Measurements from ENCODE around the gene FBXO8. TPM values are rescaled to one million over a fixed set of nuclear protein-coding genes. Genes with fewer than 3 reads are reported as not detected.
A peak's percentile ranks its signal among the peaks of the same experiment; 100 is the strongest.
"Not testable (repeated sequence)": the region's sequence is repeated elsewhere in the genome, so short reads cannot be mapped to it uniquely, and the experiment has no call there.

FBXO8 gene
- total RNA-seq, 1 donor from 2014 or later, result 13.5 TPM

GRCh38 chr4:174262624-174263444, 20.6 kb downstream of the FBXO8 start:
- peaks cover 5% of the 10 kb centered on the region for H3K4me1 Mint-ChIP-seq
- peaks cover 2% of the 10 kb centered on the region for H3K36me3 Mint-ChIP-seq
- H3K27ac Mint-ChIP-seq, result peak overlapping the region; percentile 7
- no peak for TF ChIP-seq CTCF (IDR thresholded peaks at IDR 0.05; ENCODE audit: unreplicated experiment)
- H3K4me3 Mint-ChIP-seq, result no peak overlapping the region
- no peaks in the 10 kb centered on the region for H3K9me3 Mint-ChIP-seq
- DNase-seq (ENCODE audit: low spot score in 2 of 2, unreplicated experiment in 2 of 2), result no peak
- no peaks in the 10 kb centered on the region for H3K27me3 Mint-ChIP-seq (ENCODE audit: low read depth)

- not testable (repeated sequence) for DNase-seq (ENCODE audit: low spot score in 2 of 2, unreplicated experiment in 2 of 2); H3K36me3 Mint-ChIP-seq; H3K27ac Mint-ChIP-seq; H3K27me3 Mint-ChIP-seq (ENCODE audit: low read depth); H3K4me1 Mint-ChIP-seq; H3K4me3 Mint-ChIP-seq; H3K9me3 Mint-ChIP-seq
Measured at GRCh38 chr4:174261432-174261831, 22.0 kb downstream of the FBXO8 start.

- no peak overlapping the region for H3K4me3 Mint-ChIP-seq
- TF ChIP-seq CTCF (IDR thresholded peaks at IDR 0.05; ENCODE audit: unreplicated experiment), result no peak
- no peak overlapping the region for H3K27ac Mint-ChIP-seq
- no peak for DNase-seq (ENCODE audit: low spot score in 2 of 2, unreplicated experiment in 2 of 2)
- H3K27me3 Mint-ChIP-seq (ENCODE audit: low read depth), result no peaks in the 10 kb centered on the region
- H3K9me3 Mint-ChIP-seq, result no peaks in the 10 kb centered on the region
- H3K36me3 Mint-ChIP-seq, result peaks cover 4% of the 10 kb centered on the region
- H3K4me1 Mint-ChIP-seq, result peaks cover 8% of the 10 kb centered on the region
Measured at GRCh38 chr4:174260099-174260498, 23.4 kb downstream of the FBXO8 start.

- no peak for DNase-seq (ENCODE audit: low spot score in 2 of 2, unreplicated experiment in 2 of 2)
- no peak overlapping the region for H3K4me3 Mint-ChIP-seq
- no peak overlapping the region for H3K27ac Mint-ChIP-seq
- TF ChIP-seq CTCF (IDR thresholded peaks at IDR 0.05; ENCODE audit: unreplicated experiment), result no peak
- peaks cover 8% of the 10 kb centered on the region for H3K4me1 Mint-ChIP-seq
- no peaks in the 10 kb centered on the region for H3K9me3 Mint-ChIP-seq
- H3K36me3 Mint-ChIP-seq, result peaks cover 7% of the 10 kb centered on the region
- H3K27me3 Mint-ChIP-seq (ENCODE audit: low read depth), result no peaks in the 10 kb centered on the region
Measured at GRCh38 chr4:174259580-174259979, 23.9 kb downstream of the FBXO8 start.

DNA sequence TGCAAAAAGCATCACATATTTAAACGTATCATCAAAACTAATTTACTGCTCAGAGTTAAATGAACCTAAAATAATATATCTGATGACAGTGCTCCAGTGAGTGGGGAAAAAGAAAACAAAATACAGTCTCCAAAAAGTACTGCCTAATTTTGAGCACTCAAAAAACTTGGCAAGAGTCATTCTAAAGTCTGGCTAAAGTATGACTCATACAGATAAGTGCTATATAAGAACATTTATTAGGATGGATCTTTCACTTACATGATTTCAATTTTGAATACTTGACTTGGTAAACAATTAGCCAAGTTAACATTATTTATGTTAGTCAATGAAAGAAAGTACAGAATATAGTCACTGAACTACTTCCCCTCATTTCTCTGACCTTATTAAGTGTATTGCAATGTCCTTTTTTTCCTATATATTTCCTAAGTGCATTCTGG, 27.2 kb downstream of the FBXO8 start:
- TF ChIP-seq CTCF (IDR thresholded peaks at IDR 0.05; ENCODE audit: unreplicated experiment), result no peak
- no peaks in the 10 kb centered on the region for H3K9me3 Mint-ChIP-seq
- no peak overlapping the region for H3K27ac Mint-ChIP-seq
- peaks cover 5% of the 10 kb centered on the region for H3K36me3 Mint-ChIP-seq
- DNase-seq (ENCODE audit: low spot score in 2 of 2, unreplicated experiment in 2 of 2), result no peak
- peaks cover 3% of the 10 kb centered on the region for H3K4me1 Mint-ChIP-seq
- no peak overlapping the region for H3K4me3 Mint-ChIP-seq
- H3K27me3 Mint-ChIP-seq (ENCODE audit: low read depth), result no peaks in the 10 kb centered on the region

DNA sequence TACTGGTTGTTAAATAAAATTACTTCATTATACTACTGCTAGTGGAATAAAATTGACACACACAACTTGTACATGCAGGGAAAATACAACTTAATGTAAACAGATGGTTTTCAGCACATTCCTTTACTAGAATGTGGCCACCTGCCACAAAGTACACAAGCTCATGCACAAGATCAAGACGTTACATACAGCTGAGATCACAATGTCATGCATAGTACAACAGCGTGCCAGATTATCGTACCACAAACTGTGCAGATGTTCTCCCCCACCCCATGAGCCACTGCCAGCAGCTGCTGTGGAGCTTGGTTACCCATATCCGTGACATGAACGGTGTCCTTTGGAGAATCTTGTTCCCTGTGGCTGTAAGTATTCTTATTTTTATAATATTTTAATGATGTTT, 27.7 kb downstream of the FBXO8 start:
- DNase-seq (ENCODE audit: low spot score in 2 of 2, unreplicated experiment in 2 of 2), result no peak
- TF ChIP-seq CTCF (IDR thresholded peaks at IDR 0.05; ENCODE audit: unreplicated experiment), result no peak
- Mint-ChIP-seq H3K4me1 (peaks cover 3% of the 10 kb centered on the region), H3K9me3 (no peaks in the 10 kb centered on the region), H3K27ac (no peak overlapping the region), H3K4me3 (no peak overlapping the region), H3K36me3 (peaks cover 5% of the 10 kb centered on the region), H3K27me3 (ENCODE audit: low read depth) (no peaks in the 10 kb centered on the region)

Measured in mesothelial cell of epicardium (in vitro differentiated cells).